GM19043 (cell line): Measurements from ENCODE around the gene RTN4IP1.
A peak's percentile ranks its signal among the peaks of the same experiment; 100 is the strongest.

Experiments
- ATAC-seq: cut with Tn5 transposase; IDR thresholded peaks from one replicate; pipeline ENCODE4 v1.9.1; 2021; ENCODE audit warnings: low read depth; ENCODE audit not compliant: unreplicated experiment

Gene RTN4IP1

GRCh38 chr6:106629103-106629858, at the start of gene RTN4IP1, which contains the start of gene QRSL1:
TSS of gene RTN4IP1 (minus strand) at chr6:106629498. CDS start at chr6:106629021, 477 bp downstream.
TSS of gene QRSL1 (plus strand) at chr6:106629578. CDS start at chr6:106629682, 104 bp downstream.
- peak; percentile 58 for ATAC-seq

GRCh38 chr6:106677282-106677681, 48.0 kb upstream of the RTN4IP1 start:
- ATAC-seq = no peak

GRCh38 chr6:106674541-106675229, 45.4 kb upstream of the RTN4IP1 start:
- ATAC-seq = no peak

GRCh38 chr6:106671651-106672050, 42.4 kb upstream of the RTN4IP1 start:
- ATAC-seq = no peak

GRCh38 chr6:106670236-106670635, 40.9 kb upstream of the RTN4IP1 start:
- ATAC-seq = no peak

GRCh38 chr6:106667022-106667402, 37.7 kb upstream of the RTN4IP1 start:
- no peak for ATAC-seq

- peak; percentile 98 for ATAC-seq
Measured at GRCh38 chr6:106666282-106667021, 37.2 kb upstream of the RTN4IP1 start.

- ATAC-seq = no peak
Measured at GRCh38 chr6:106662458-106662857, 33.2 kb upstream of the RTN4IP1 start.

GRCh38 chr6:106659859-106660258, 30.6 kb upstream of the RTN4IP1 start:
- no peak for ATAC-seq

- no peak for ATAC-seq
Measured at GRCh38 chr6:106658469-106658868, 29.2 kb upstream of the RTN4IP1 start.

GRCh38 chr6:106648651-106649308, 19.5 kb upstream of the RTN4IP1 start:
- peak; percentile 78 for ATAC-seq

- ATAC-seq = no peak
Measured at GRCh38 chr6:106643061-106643460, 13.8 kb upstream of the RTN4IP1 start.

GRCh38 chr6:106642476-106642875, 13.2 kb upstream of the RTN4IP1 start:
- no peak for ATAC-seq

GRCh38 chr6:106639812-106640211, 10.5 kb upstream of the RTN4IP1 start:
- ATAC-seq = no peak

GRCh38 chr6:106637717-106638341, 8.5 kb upstream of the RTN4IP1 start:
- peak; percentile 56 for ATAC-seq

GRCh38 chr6:106637051-106637716, 7.9 kb upstream of the RTN4IP1 start:
- peak; percentile 24 for ATAC-seq

- ATAC-seq = no peak
Measured at GRCh38 chr6:106634565-106634964, 5.3 kb upstream of the RTN4IP1 start.

GRCh38 chr6:106631346-106631745, 2.0 kb upstream of the RTN4IP1 start:
- ATAC-seq = no peak

GRCh38 chr6:106630366-106630765, 1.1 kb upstream of the RTN4IP1 start:
- peak; percentile 22 for ATAC-seq

GRCh38 chr6:106629859-106630163, 513 bp upstream of the RTN4IP1 start:
- no peak for ATAC-seq
